GM19397 (cell line): Measurements from ENCODE around the gene EDC3.

Experiments used
- ATAC-seq: cut with Tn5 transposase; IDR thresholded peaks from one replicate; pipeline ENCODE4 v1.9.1; 2021; ENCODE audit warnings: mild to moderate bottlenecking, moderate library complexity; ENCODE audit not compliant: unreplicated experiment

EDC3 gene

GRCh38 chr15:74626752-74627692 lies 68.8 kb downstream of the EDC3 start:
- ATAC-seq, result no peak

- no peak for ATAC-seq
Measured at GRCh38 chr15:74626336-74626735, 69.5 kb downstream of the EDC3 start.

- ATAC-seq, result no peak
Measured at GRCh38 chr15:74625693-74626092, 70.1 kb downstream of the EDC3 start.

GRCh38 chr15:74624020-74624602 lies 71.7 kb downstream of the EDC3 start:
- no peak for ATAC-seq

GRCh38 chr15:74622758-74623157 lies 73.1 kb downstream of the EDC3 start:
- ATAC-seq, result no peak

- ATAC-seq, result no peak
Measured at GRCh38 chr15:74621936-74622335, 73.9 kb downstream of the EDC3 start.

- no peak for ATAC-seq
Measured at GRCh38 chr15:74621546-74621920, 74.3 kb downstream of the EDC3 start.

GRCh38 chr15:74620636-74621545 lies 74.9 kb downstream of the EDC3 start:
- no peak for ATAC-seq

GRCh38 chr15:74619916-74620635 lies 75.7 kb downstream of the EDC3 start:
- ATAC-seq, result no peak

GRCh38 chr15:74618841-74619596 lies 76.8 kb downstream of the EDC3 start:
- no peak for ATAC-seq

- no peak for ATAC-seq
Measured at GRCh38 chr15:74616996-74617395, 78.8 kb downstream of the EDC3 start.

GRCh38 chr15:74616366-74616939 lies 79.4 kb downstream of the EDC3 start:
- no peak for ATAC-seq

GRCh38 chr15:74615508-74616365 lies 80.1 kb downstream of the EDC3 start, which contains the start of gene CLK3:
CLK3 (plus strand) TSS chr15:74615836; CDS start chr15:74619197, 3,361 bp downstream.
- peak; percentile 76 for ATAC-seq

- peak; percentile 38 for ATAC-seq
Measured at GRCh38 chr15:74614744-74615507, 80.9 kb downstream of the EDC3 start.

GRCh38 chr15:74613953-74614743 lies 81.7 kb downstream of the EDC3 start:
- ATAC-seq, result no peak

- ATAC-seq, result no peak
Measured at GRCh38 chr15:74613089-74613952, 82.5 kb downstream of the EDC3 start.
